GOT3 (cell line): ENCODE data around the gene DEFB113.

Experiments used
- DNase-seq: peaks from one replicate; lab custom pipeline; 2025; ENCODE audit warnings: mixed read lengths; lab: John Stamatoyannopoulos, UW

The DEFB113 gene

DNA sequence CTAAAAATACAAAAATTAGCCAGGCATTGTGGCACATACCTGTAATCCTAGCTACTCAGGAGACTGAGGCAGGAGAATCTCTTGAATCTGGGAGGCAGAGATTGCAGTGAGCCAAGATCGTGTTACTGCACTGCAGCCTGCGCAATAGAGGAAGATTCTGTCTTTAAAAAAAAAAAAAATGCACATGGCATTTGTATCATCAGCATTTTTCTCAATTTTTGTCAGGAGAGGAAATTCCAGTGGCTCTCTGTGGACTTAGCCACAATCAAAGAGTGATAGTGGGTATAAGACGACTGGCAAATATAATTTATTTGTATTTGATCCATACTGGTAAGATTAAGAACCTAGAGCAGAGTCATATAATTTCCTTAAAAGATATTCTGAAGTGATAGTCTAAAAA, 34.0 kb downstream of the DEFB113 start:
- no peak for DNase-seq

DNA sequence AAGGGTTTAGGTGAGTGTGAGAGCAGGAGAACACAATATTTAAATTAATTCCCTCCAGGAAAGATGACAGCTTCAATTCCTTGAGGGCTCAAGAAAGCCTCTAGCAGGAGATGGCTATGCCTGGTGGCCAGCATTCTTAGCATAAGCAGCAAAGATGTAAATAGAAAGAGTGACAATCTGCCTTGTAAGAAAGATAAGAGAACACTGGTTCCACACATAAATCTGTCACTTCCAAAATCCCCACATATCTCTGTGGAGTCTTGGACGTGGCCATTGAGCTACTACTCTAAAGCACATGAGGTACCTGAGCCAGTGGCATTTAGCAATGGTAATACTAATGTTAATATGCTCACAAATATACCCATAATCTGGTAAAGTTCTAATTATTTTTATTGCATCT, 34.7 kb downstream of the DEFB113 start:
- no peak for DNase-seq

DNA sequence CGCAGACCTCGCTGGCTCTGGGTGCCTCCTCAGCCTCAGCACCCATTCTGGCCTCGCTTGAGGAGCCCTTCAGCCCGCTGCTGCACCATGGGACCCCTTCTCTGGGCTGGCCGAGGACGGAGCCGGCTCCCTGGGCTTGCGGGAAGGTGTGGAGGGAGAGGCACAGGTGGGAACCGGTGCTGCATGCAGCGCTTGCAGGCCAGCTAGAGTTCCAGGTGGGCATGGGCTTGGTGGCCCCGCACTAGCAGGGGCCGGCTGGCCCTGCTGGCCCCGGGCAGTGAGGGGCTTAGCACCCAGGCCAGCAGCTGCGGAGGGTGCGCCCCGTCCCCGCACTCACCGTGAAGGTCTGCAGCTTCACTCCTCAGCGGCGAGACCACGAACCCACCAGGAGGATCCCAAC, 35.9 kb downstream of the DEFB113 start:
- no peak for DNase-seq

DNA sequence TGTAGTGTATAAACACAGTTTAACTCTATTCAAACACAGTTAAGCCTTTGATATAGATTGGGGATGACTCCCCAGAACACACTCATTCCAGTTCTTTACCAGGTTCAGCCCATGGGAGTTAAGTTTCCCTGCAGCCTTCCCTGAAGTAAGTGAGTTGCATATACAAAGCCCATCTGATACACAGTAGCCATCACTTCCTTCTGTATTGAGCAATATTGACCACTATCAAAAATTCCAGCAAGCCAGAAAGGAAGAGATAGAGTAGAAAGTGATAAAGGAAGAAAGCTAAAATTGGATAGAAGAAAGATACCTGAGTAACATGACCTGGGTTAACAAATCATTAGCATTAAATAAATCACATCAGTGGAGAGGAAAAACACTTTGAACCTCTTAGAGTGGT, 40.1 kb downstream of the DEFB113 start:
- no peak for DNase-seq

GRCh38 chr6:49923826-49924225, 45.6 kb downstream of the DEFB113 start:
- no peak for DNase-seq

- DNase-seq = no peak
Measured at GRCh38 chr6:49919935-49920644, 49.3 kb downstream of the DEFB113 start.

- no peak for DNase-seq
Measured at GRCh38 chr6:49919261-49919660, 50.2 kb downstream of the DEFB113 start.

- no peak for DNase-seq
Measured at GRCh38 chr6:49918787-49919186, 50.6 kb downstream of the DEFB113 start.
